ENCODE results near the gene UPP2. TPM values are rescaled to one million over a fixed set of nuclear protein-coding genes. Genes with fewer than 3 reads are reported as not detected.

UPP2 gene
- total RNA-seq, 1 experiment from 2014 or later, result not detected

DNA sequence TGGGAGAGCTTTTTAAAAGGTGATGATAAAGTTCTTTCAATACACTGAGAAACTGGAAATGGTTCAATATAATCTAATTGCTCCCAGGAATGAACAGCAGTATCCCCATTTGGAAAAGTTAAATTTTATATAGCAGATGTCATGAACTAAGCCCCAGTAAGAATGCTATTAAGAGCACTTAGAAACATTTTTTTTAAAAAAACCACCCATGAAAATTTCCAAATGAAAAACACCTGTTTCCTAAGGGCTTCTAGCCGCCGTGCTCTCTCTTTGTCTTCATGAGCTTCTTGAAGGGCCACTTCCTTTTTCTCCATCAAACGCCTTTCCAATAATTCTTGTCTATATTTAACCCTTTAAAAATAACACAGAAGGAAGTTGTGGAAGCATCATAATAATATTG is 77.0 kb downstream of the UPP2 start:
- no peak for DNase-seq
- Histone ChIP-seq H3K14ac (ENCODE audit: insufficient read depth, low read length) (no peak overlapping the region), H3K79me2 (ENCODE audit: insufficient read depth, low read length) (no peaks in the 10 kb centered on the region), H3K18ac (ENCODE audit: insufficient read length, low read depth, low read length) (no peak overlapping the region), H3K9ac (ENCODE audit: extremely low read depth, insufficient read length, low read length) (no peak overlapping the region), H2AFZ (ENCODE audit: low read length) (no peak overlapping the region), H3K4me1 (ENCODE audit: insufficient read depth, low read length) (peaks cover 2% of the 10 kb centered on the region; the same call in 1 of the 2 replicates), H3K56ac (ENCODE audit: insufficient read length, low read depth, low read length) (no peak overlapping the region), H2BK120ac (ENCODE audit: low read depth, low read length, poor library complexity, severe bottlenecking) (no peak overlapping the region), H3K9me3 (ENCODE audit: control insufficient read depth, low read depth, low read length) (no peaks in the 10 kb centered on the region), H4K5ac (ENCODE audit: insufficient read length, low read depth, low read length) (no peak overlapping the region), H3K4me2 (ENCODE audit: insufficient read depth, insufficient read length, low read length) (no peak overlapping the region), H3K27me3 (ENCODE audit: insufficient read depth, low read length) (no peaks in the 10 kb centered on the region), H4K8ac (replicated peaks; ENCODE audit: insufficient read length, low read depth, low read length) (no peak overlapping the region), H3T11ph (ENCODE audit: low read length) (no peak overlapping the region), H4K20me1 (ENCODE audit: control insufficient read depth, insufficient read depth, insufficient read length) (no peaks in the 10 kb centered on the region), H2BK5ac (ENCODE audit: insufficient read length, low read length) (no peak overlapping the region), H2BK20ac (ENCODE audit: low read depth, low read length, poor library complexity, severe bottlenecking) (no peak overlapping the region), H4K91ac (ENCODE audit: insufficient read length, low read depth, low read length) (no peak overlapping the region), H3K4ac (ENCODE audit: low read depth, low read length) (no peak overlapping the region), H2BK15ac (ENCODE audit: low read depth, low read length) (no peak overlapping the region), H3K23ac (ENCODE audit: insufficient read length, low read depth, low read length) (no peak overlapping the region), H2BK12ac (ENCODE audit: insufficient read length, low read depth, low read length) (no peak overlapping the region), H2AK5ac (ENCODE audit: insufficient read length, low read length) (no peak overlapping the region), H3K23me2 (ENCODE audit: insufficient read length, low read depth, low read length, poor library complexity, severe bottlenecking) (no peaks in the 10 kb centered on the region), H3K79me1 (ENCODE audit: insufficient read depth, low read depth, low read length, poor library complexity, severe bottlenecking) (no peaks in the 10 kb centered on the region), H3K27ac (ENCODE audit: insufficient read length, low read depth, low read length) (no peak overlapping the region)
- TF ChIP-seq, protein P1, sequence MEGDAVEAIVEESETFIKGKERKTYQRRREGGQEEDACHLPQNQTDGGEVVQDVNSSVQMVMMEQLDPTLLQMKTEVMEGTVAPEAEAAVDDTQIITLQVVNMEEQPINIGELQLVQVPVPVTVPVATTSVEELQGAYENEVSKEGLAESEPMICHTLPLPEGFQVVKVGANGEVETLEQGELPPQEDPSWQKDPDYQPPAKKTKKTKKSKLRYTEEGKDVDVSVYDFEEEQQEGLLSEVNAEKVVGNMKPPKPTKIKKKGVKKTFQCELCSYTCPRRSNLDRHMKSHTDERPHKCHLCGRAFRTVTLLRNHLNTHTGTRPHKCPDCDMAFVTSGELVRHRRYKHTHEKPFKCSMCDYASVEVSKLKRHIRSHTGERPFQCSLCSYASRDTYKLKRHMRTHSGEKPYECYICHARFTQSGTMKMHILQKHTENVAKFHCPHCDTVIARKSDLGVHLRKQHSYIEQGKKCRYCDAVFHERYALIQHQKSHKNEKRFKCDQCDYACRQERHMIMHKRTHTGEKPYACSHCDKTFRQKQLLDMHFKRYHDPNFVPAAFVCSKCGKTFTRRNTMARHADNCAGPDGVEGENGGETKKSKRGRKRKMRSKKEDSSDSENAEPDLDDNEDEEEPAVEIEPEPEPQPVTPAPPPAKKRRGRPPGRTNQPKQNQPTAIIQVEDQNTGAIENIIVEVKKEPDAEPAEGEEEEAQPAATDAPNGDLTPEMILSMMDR (conservative IDR thresholded peaks at IDR 0.05), result no peak
- Mint-ChIP-seq H3K27me3 (ENCODE audit: low read depth) (no peaks in the 10 kb centered on the region; the same call in 1 of the 2 replicates), H3K27ac (no peak overlapping the region), H3K9me3 (no peaks in the 10 kb centered on the region; a peak in 1 of 5 replicates), H3K36me3 (ENCODE audit: insufficient read depth in 1 of 3, low read depth in 3 of 3) (no peaks in the 10 kb centered on the region), H3K4me1 (peaks cover 8% of the 10 kb centered on the region in 2 experiments; a peak in 3 of 4 replicates), H3K4me3 (no peak overlapping the region)
- WGBS (ENCODE audit: extremely low coverage, insufficient read length, low lambda C conversion rate), result no CpG with 5 or more reads among the region's 3 CpGs
